Ovary (tissue), 9 donors: ENCODE results near the gene RAD21L1. TPM values are rescaled to one million over a fixed set of nuclear protein-coding genes. Genes with fewer than 3 reads are reported as not detected.

Experiments used
- DNase-seq, 5 donors: peaks; one replicate each; pipeline ENCODE4 v3.0.0-alpha.2; 2019 to 2020
- H3K27ac ChIP-seq, 2 donors: fragments of 200-600 bp; one replicate each; pipeline versions ENCODE4 v1.5.1 to v1.8.0; 2019 to 2022
- H3K27me3 ChIP-seq: fragments of 200-600 bp; one replicate; pipeline ENCODE4 v1.8.0; 2022
- H3K36me3 ChIP-seq: fragments of 200-600 bp; sonication (generic); one replicate; pipeline ENCODE4 v1.5.1; 2019
- H3K4me1 ChIP-seq: one replicate; pipeline ENCODE4 v1.8.1; 2013; ENCODE audit warnings: mild to moderate bottlenecking, moderate library complexity; ENCODE audit not compliant: insufficient read depth
- H3K4me3 ChIP-seq: fragments of 200-600 bp; sonication (generic); one replicate; pipeline ENCODE4 v1.5.1; 2017
- H3K9me3 ChIP-seq, 2 donors: fragments of 200-600 bp in 1 of 2; sonication (generic) in 1 of 2; one replicate each; pipeline versions ENCODE4 v1.5.1 to v1.8.1; 2013 to 2019; ENCODE audit warnings: mild to moderate bottlenecking in 1 of 2, moderate library complexity in 1 of 2
- CTCF ChIP-seq, 3 donors: fragments of 450-650 bp in 2 of 3; fragments of 200-600 bp in 1 of 3; IDR thresholded peaks; one replicate each; pipeline versions ENCODE4 v1.5.1 to v1.8.0; 2016 to 2022; ENCODE audit warnings: antibody characterized with exemption in 3 of 3, mild to moderate bottlenecking in 1 of 3
- EP300 ChIP-seq: sonication (generic); formaldehyde crosslinking; IDR thresholded peaks from one replicate; pipeline ENCODE4 v1.6.1; 2017; ENCODE audit warnings: antibody characterized with exemption
- POLR2A ChIP-seq: fragments of 450-650 bp; IDR thresholded peaks from one replicate; pipeline ENCODE4 v1.6.1; 2017; ENCODE audit warnings: antibody characterized with exemption, mild to moderate bottlenecking, moderate library complexity
- WGBS, 3 donors: extraction: QIAGEN DNeasy Blood & Tissue Kit in 1 of 3; methylation state at CpG; one replicate each; pipeline versions ENCODE4 v1.1.5 to v1.1.7; 2013 to 2017; 5-methylcytosine and 5-hydroxymethylcytosine counted together
- intact Hi-C, 4 donors: fragments of 100-400 bp; cut with DNase I; formaldehyde crosslinking; loops; one replicate each; pipeline versions ENCODE4 v1.11.0 to v1.15.1; 2022 to 2023
- polyA plus RNA-seq, 2 donors: library from polyadenylated mRNA; stranded (reverse); fragments of 200-250 nt in 1 of 2; fragments of 350-450 nt in 1 of 2; fragmentation: Illumina TruSeq in 1 of 2; extraction: RNeasy Lipid Tissue Mini Kit (QIAGEN cat#74804) in 1 of 2; gene quantifications; one replicate each; pipeline ENCODE4 v1.2.3, GENCODE V29; 2013 to 2014
- total RNA-seq, 7 donors: library from RNA; depleted of rRNA in 2 of 7; stranded (reverse); fragments of >200 nt in 2 of 7; fragmentation: NEBNext Ultra II Directional in 3 of 7; extraction: Animal tissue kit (Norgen Biotek cat#: 25700) in 3 of 7; gene quantifications; one replicate each; pipeline versions ENCODE4 v1.1.0 to v1.2.4, GENCODE V29; 2016 to 2023
- donor health status: DM: no; HTN: no; CAD: no; lungs with moderate emphysema.
- donor health status: DM: no; HTN: no; CAD: no.
- donor health status: Bipolar disorder and iron deficiency.
- donor health status: DM: yes; HTN: yes; CAD: no.
- donor health status: DM: no; HTN: no; CAD: no.
- donor health status: DM: yes; HTN: yes; CAD: no.

RAD21L1 gene
- total and polyA plus RNA-seq, 9 donors = not detected

- H3K4me1 ChIP-seq = no peaks in the 10 kb centered on the region
- no peak for TF ChIP-seq CTCF (IDR thresholded peaks at IDR 0.05)
- no peak overlapping the region for H3K27ac ChIP-seq
- intact Hi-C loops = no loop called here
- H3K9me3 ChIP-seq = no peaks in the 10 kb centered on the region
- H3K27me3 ChIP-seq = no peaks in the 10 kb centered on the region
- no peaks in the 10 kb centered on the region for H3K36me3 ChIP-seq
- 83 to 90% (median 87%) methylated on average over 12 of the region's 12 CpGs for WGBS, 3 donors
- DNase-seq = no peak
- H3K4me3 ChIP-seq = no peak overlapping the region
These were observed 77.1 kb downstream of the RAD21L1 start for GRCh38 chr20:1302685-1303541.

GRCh38 chr20:1304710-1305515, 79.1 kb downstream of the RAD21L1 start:
- H3K9me3 ChIP-seq = no peaks in the 10 kb centered on the region
- H3K4me1 ChIP-seq = no peaks in the 10 kb centered on the region
- no peaks in the 10 kb centered on the region for H3K27me3 ChIP-seq
- no peak overlapping the region for H3K27ac ChIP-seq
- H3K4me3 ChIP-seq = no peak overlapping the region
- TF ChIP-seq EP300 = no peak
- no peak for TF ChIP-seq CTCF (IDR thresholded peaks at IDR 0.05)
- TF ChIP-seq POLR2A = no peak
- peak in 1 of 5 donors; percentile 26 for DNase-seq
- intact Hi-C loops = no loop called here
- H3K36me3 ChIP-seq = no peaks in the 10 kb centered on the region
- WGBS, 3 donors = 79 to 80% (median 79%) methylated on average over 30 to 31 of the region's 31 CpGs

Other genes with a start within 250 kb of the RAD21L1 start
- under 1 TPM in 4 of 7 donors, not detected in 3; 0.07 to 0.53 (median 0.40) TPM for gene RSPO4, start 223.7 kb upstream of the RAD21L1 start, total RNA-seq
- under 1 TPM in 1 of 2 donors, not detected in 1; 0.04 TPM for gene RSPO4, start 223.7 kb upstream of the RAD21L1 start, polyA plus RNA-seq
- gene PSMF1, start 107.4 kb upstream of the RAD21L1 start, total RNA-seq = 100 to 1,000 TPM in 6 of 7 donors, 10 to 100 TPM in 1; 33.4 to 163 (median 127) TPM
- gene PSMF1, start 107.4 kb upstream of the RAD21L1 start, polyA plus RNA-seq = 100 to 1,000 TPM in 1 of 2 donors, 10 to 100 TPM in 1; 81.5 to 140 TPM
- gene TMEM74B, start 41.1 kb upstream of the RAD21L1 start, total RNA-seq = 1 to 10 TPM in 4 of 7 donors, under 1 TPM in 2, not detected in 1; 0.33 to 1.7 (median 1.1) TPM
- under 1 TPM; 0.72 to 0.99 TPM for gene TMEM74B, start 41.1 kb upstream of the RAD21L1 start, polyA plus RNA-seq
- under 1 TPM in 6 of 7 donors, not detected in 1; 0.18 to 0.38 (median 0.29) TPM for gene C20orf202, start 22.6 kb upstream of the RAD21L1 start, total RNA-seq
- under 1 TPM; 0.22 to 0.58 TPM for gene C20orf202, start 22.6 kb upstream of the RAD21L1 start, polyA plus RNA-seq
- gene SNPH, start 40.2 kb downstream of the RAD21L1 start, total RNA-seq = 1 to 10 TPM; 2.4 to 6.8 (median 4.1) TPM
- gene SNPH, start 40.2 kb downstream of the RAD21L1 start, polyA plus RNA-seq = 1 to 10 TPM; 1.5 to 1.7 TPM
- 10 to 100 TPM in 1 of 7 donors, 1 to 10 TPM in 6; 2.7 to 34.7 (median 4.0) TPM for gene SDCBP2, start 103.1 kb downstream of the RAD21L1 start, total RNA-seq
- gene SDCBP2, start 103.1 kb downstream of the RAD21L1 start, polyA plus RNA-seq = 1 to 10 TPM in 1 of 2 donors, under 1 TPM in 1; 0.92 to 3.4 TPM
- gene FKBP1A, start 167.0 kb downstream of the RAD21L1 start, total RNA-seq = 100 to 1,000 TPM in 6 of 7 donors, 10 to 100 TPM in 1; 64.7 to 258 (median 151) TPM
- gene FKBP1A, start 167.0 kb downstream of the RAD21L1 start, polyA plus RNA-seq = 100 to 1,000 TPM; 154 to 697 TPM
- gene NSFL1C, start 240.8 kb downstream of the RAD21L1 start, total RNA-seq = 10 to 100 TPM; 23.4 to 79.6 (median 63.2) TPM
- gene NSFL1C, start 240.8 kb downstream of the RAD21L1 start, polyA plus RNA-seq = 100 to 1,000 TPM in 1 of 2 donors, 10 to 100 TPM in 1; 45.6 to 105 TPM